ENCODE measurements around the gene BTC.
A peak's percentile ranks its signal among the peaks of the same experiment; 100 is the strongest.

DNA sequence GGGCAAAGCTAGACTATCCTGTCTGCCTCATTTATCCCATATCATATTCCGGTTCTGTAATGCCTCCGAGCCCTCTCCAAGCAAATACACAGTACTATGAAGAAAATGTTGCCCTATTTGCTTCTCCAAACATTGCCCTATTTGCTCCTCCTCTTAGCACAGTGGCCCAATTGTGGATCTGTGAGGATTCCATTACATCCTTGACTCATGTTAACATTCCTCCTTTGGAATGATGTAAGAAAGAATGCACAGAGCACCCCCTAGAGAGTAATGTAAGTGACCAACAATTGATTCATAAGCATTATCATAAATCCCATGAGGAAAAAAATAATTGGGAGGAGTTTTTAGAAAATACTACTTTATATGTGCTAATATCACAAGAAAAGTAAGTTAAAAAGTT lies 11.3 kb upstream of the BTC start:
- TF ChIP-seq, protein P1, sequence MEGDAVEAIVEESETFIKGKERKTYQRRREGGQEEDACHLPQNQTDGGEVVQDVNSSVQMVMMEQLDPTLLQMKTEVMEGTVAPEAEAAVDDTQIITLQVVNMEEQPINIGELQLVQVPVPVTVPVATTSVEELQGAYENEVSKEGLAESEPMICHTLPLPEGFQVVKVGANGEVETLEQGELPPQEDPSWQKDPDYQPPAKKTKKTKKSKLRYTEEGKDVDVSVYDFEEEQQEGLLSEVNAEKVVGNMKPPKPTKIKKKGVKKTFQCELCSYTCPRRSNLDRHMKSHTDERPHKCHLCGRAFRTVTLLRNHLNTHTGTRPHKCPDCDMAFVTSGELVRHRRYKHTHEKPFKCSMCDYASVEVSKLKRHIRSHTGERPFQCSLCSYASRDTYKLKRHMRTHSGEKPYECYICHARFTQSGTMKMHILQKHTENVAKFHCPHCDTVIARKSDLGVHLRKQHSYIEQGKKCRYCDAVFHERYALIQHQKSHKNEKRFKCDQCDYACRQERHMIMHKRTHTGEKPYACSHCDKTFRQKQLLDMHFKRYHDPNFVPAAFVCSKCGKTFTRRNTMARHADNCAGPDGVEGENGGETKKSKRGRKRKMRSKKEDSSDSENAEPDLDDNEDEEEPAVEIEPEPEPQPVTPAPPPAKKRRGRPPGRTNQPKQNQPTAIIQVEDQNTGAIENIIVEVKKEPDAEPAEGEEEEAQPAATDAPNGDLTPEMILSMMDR (conservative IDR thresholded peaks at IDR 0.05; ENCODE audit: low read depth, low read length) = peak; percentile 61
- TF ChIP-seq EZH2 (IDR thresholded peaks at IDR 0.05; ENCODE audit: low read length, unreplicated experiment) = no peak

Measured in PC-3 (cell line).